Aorta (tissue), 5 donors: ENCODE measurements around the gene OVAAL. TPM values are rescaled to one million over a fixed set of nuclear protein-coding genes. Genes with fewer than 3 reads are reported as not detected.

Experiments used
- ATAC-seq: fragments of 200-7000 bp; cut with Tn5 transposase; one replicate; pipeline ENCODE4 v1.9.1; 2022; ENCODE audit warnings: moderate library complexity; ENCODE audit not compliant: low FRiP score
- DNase-seq, 2 donors: peaks; one replicate each; pipeline ENCODE4 v3.0.0-alpha.2; 2020
- H3K27ac ChIP-seq, 2 donors: one replicate each; pipeline ENCODE4 v1.5.1; 2013; ENCODE audit warnings: low read length in 2 of 2, mild to moderate bottlenecking in 2 of 2, moderate library complexity in 2 of 2, control low read depth in 1 of 2, inconsistent platforms in 1 of 2, low read depth in 1 of 2
- H3K27me3 ChIP-seq, 2 donors: one replicate each; pipeline ENCODE4 v1.6.1; 2013; ENCODE audit warnings: control low read depth in 1 of 2, low read length in 1 of 2, mild to moderate bottlenecking in 1 of 2, moderate library complexity in 1 of 2; ENCODE audit not compliant: insufficient read depth in 2 of 2, control insufficient read depth in 1 of 2
- H3K36me3 ChIP-seq, 2 donors: one replicate each; pipeline ENCODE4 v1.6.1; 2013; ENCODE audit warnings: control low read depth in 1 of 2, low read length in 1 of 2, mild to moderate bottlenecking in 1 of 2; ENCODE audit not compliant: insufficient read depth in 2 of 2, control insufficient read depth in 1 of 2
- H3K4me1 ChIP-seq, 2 donors: one replicate each; pipeline ENCODE4 v1.6.1; 2013; ENCODE audit warnings: low read length in 2 of 2, control low read depth in 1 of 2, mild to moderate bottlenecking in 1 of 2, moderate library complexity in 1 of 2; ENCODE audit not compliant: insufficient read depth in 2 of 2, control insufficient read depth in 1 of 2
- H3K4me3 ChIP-seq, 2 donors: one replicate each; pipeline ENCODE4 v1.5.1; 2013; ENCODE audit warnings: low read length in 2 of 2, control low read depth in 1 of 2, mild to moderate bottlenecking in 1 of 2
- H3K9me3 ChIP-seq: one replicate; pipeline ENCODE4 v1.6.1; 2013; ENCODE audit warnings: mild to moderate bottlenecking, low read length; ENCODE audit not compliant: control insufficient read depth
- WGBS, 2 donors: extraction: QIAGEN DNeasy Blood & Tissue Kit; methylation state at CpG; one replicate each; pipeline ENCODE4 v1.1.7; 2013; 5-methylcytosine and 5-hydroxymethylcytosine counted together
- intact Hi-C, 2 donors: fragments of 100-400 bp; cut with DNase I; formaldehyde crosslinking; loops; one replicate each; pipeline versions ENCODE4 v1.14.2 to v1.15.0; 2022
- polyA plus RNA-seq, 2 donors: library from polyadenylated mRNA; stranded (reverse); fragments of 200-250 nt; gene quantifications; one replicate each; pipeline ENCODE4 v1.2.3, GENCODE V29; 2013
- total RNA-seq, 2 donors: library from RNA; stranded (reverse); fragmentation: NEBNext Ultra II Directional; extraction: Animal tissue kit (Norgen Biotek cat#: 25700); gene quantifications; one replicate each; pipeline ENCODE4 v1.2.1, GENCODE V29; 2021
- donor health status: healthy with polysubstance abuse.
- donor health status: Bipolar disorder and iron deficiency.
- donor health status: DM: no; HTN: no; CAD: no.
- donor health status: DM: no; HTN: no; CAD: no.
- donor health status: DM: yes; HTN: yes; CAD: no.

The OVAAL gene
- total and polyA plus RNA-seq, 4 donors = not detected

GRCh38 chr1:180560200-180560867 lies 1.6 kb downstream of the OVAAL start:
- intact Hi-C loops = no loop called here
- DNase-seq = no peak
- Histone ChIP-seq H3K27ac (peak overlapping the region; percentile 71 to 97), H3K4me1 (peaks cover 10 to 12% of the 10 kb centered on the region in 2 donors), H3K27me3 (no peaks in the 10 kb centered on the region), H3K36me3 (no peaks in the 10 kb centered on the region), H3K4me3 (no peak overlapping the region), H3K9me3 (no peaks in the 10 kb centered on the region)
- WGBS, 2 donors = 45 to 55% methylated on average over 3 of the region's 3 CpGs
- no peak for ATAC-seq

GRCh38 chr1:180560868-180561600 lies 2.3 kb downstream of the OVAAL start:
- H3K27me3 ChIP-seq = no peaks in the 10 kb centered on the region
- 34 to 35% methylated on average over 5 of the region's 5 CpGs for WGBS, 2 donors
- H3K36me3 ChIP-seq = no peaks in the 10 kb centered on the region
- peak overlapping the region; percentile 8 to 97 for H3K27ac ChIP-seq
- peaks cover 10 to 12% of the 10 kb centered on the region in 2 donors for H3K4me1 ChIP-seq
- intact Hi-C loops = no loop called here
- ATAC-seq = no peak
- no peaks in the 10 kb centered on the region for H3K9me3 ChIP-seq
- no peak overlapping the region for H3K4me3 ChIP-seq
- DNase-seq = no peak

GRCh38 chr1:180562640-180563025 lies 3.9 kb downstream of the OVAAL start:
- Histone ChIP-seq H3K4me1 (peaks cover 10 to 12% of the 10 kb centered on the region in 2 donors), H3K27me3 (no peaks in the 10 kb centered on the region), H3K4me3 (no peak overlapping the region), H3K36me3 (no peaks in the 10 kb centered on the region), H3K9me3 (no peaks in the 10 kb centered on the region), H3K27ac (peak overlapping the region; percentile 87 to 89)
- 65 to 70% methylated on average over 1 of the region's 1 CpG for WGBS, 2 donors
- intact Hi-C loops = no loop called here
- ATAC-seq (no peak), DNase-seq (no peak)

- intact Hi-C loops = no loop called here
- Histone ChIP-seq H3K9me3 (no peaks in the 10 kb centered on the region), H3K4me1 (peaks cover 10 to 12% of the 10 kb centered on the region in 2 donors), H3K27ac (peak overlapping the region; percentile 53 to 89), H3K36me3 (no peaks in the 10 kb centered on the region), H3K4me3 (no peak overlapping the region), H3K27me3 (no peaks in the 10 kb centered on the region)
- no peak for DNase-seq
- WGBS, 2 donors = 74 to 80% methylated on average over 14 of the region's 14 CpGs
- peak; percentile 68 for ATAC-seq
Measured at GRCh38 chr1:180563026-180563827, 4.5 kb downstream of the OVAAL start.

- H3K27ac ChIP-seq = no peak overlapping the region
- no peaks in the 10 kb centered on the region for H3K36me3 ChIP-seq
- no peak overlapping the region for H3K4me3 ChIP-seq
- WGBS, 2 donors = 83 to 87% methylated on average over 4 of the region's 4 CpGs
- DNase-seq (no peak), ATAC-seq (no peak)
- H3K9me3 ChIP-seq = no peaks in the 10 kb centered on the region
- no peaks in the 10 kb centered on the region for H3K27me3 ChIP-seq
- intact Hi-C loops = no loop called here
- H3K4me1 ChIP-seq = peaks cover 5 to 12% of the 10 kb centered on the region in 2 donors
Measured at GRCh38 chr1:180565121-180565871, 6.5 kb downstream of the OVAAL start.

GRCh38 chr1:180566026-180566425 lies 7.3 kb downstream of the OVAAL start:
- WGBS, 2 donors = 92 to 93% methylated on average over 6 of the region's 6 CpGs
- ATAC-seq = no peak
- no peak for DNase-seq
- Histone ChIP-seq H3K4me1 (peaks cover 5 to 11% of the 10 kb centered on the region in 2 donors), H3K4me3 (no peak overlapping the region), H3K27me3 (no peaks in the 10 kb centered on the region), H3K36me3 (no peaks in the 10 kb centered on the region), H3K9me3 (no peaks in the 10 kb centered on the region), H3K27ac (no peak overlapping the region)
- intact Hi-C loops = no loop called here

GRCh38 chr1:180566495-180566894 lies 7.7 kb downstream of the OVAAL start:
- DNase-seq (no peak), ATAC-seq (no peak)
- intact Hi-C loops = no loop called here
- Histone ChIP-seq H3K4me1 (peaks cover 0 to 7% of the 10 kb centered on the region in 2 donors), H3K27me3 (no peaks in the 10 kb centered on the region), H3K27ac (no peak overlapping the region), H3K4me3 (no peak overlapping the region), H3K36me3 (no peaks in the 10 kb centered on the region), H3K9me3 (no peaks in the 10 kb centered on the region)
- 58 to 61% methylated on average over 1 of the region's 1 CpG for WGBS, 2 donors

- WGBS, 2 donors = 79 to 81% methylated on average over 9 of the region's 9 CpGs
- Histone ChIP-seq H3K36me3 (no peaks in the 10 kb centered on the region), H3K4me1 (no peaks in the 10 kb centered on the region), H3K27me3 (no peaks in the 10 kb centered on the region), H3K9me3 (no peaks in the 10 kb centered on the region), H3K27ac (no peak overlapping the region), H3K4me3 (no peak overlapping the region)
- DNase-seq = no peak
- ATAC-seq = no peak
- intact Hi-C loops = no loop called here
Measured at GRCh38 chr1:180567654-180568053, 8.9 kb downstream of the OVAAL start.
